Pancreas (tissue), 10 donors: ENCODE data around the gene RDH14. TPM values are rescaled to one million over a fixed set of nuclear protein-coding genes. Genes with fewer than 3 reads are reported as not detected.

Experiments
- ATAC-seq, 4 donors: fragments of 200-7000 bp; cut with Tn5 transposase; one replicate each; pipeline versions ENCODE4 v1.8.0 to v1.9.1; 2020; ENCODE audit warnings: mild to moderate bottlenecking in 4 of 4, moderate library complexity in 4 of 4
- DNase-seq, 6 donors: peaks; one replicate each; pipeline ENCODE4 v3.0.0-alpha.2; 2020
- FAIRE-seq: peaks from 2 replicates; lab custom pipeline; 2012; peaks lifted over from hg19 to GRCh38; lab: Jason Lieb, UNC
- H3K27ac ChIP-seq, 4 donors: fragments of 200-600 bp; sonication (generic); 1 replicate in 3 of 4; 2 replicates in 1 of 4; pipeline versions ENCODE4 v1.5.0 to v1.8.0; 2020
- H3K27me3 ChIP-seq, 4 donors: fragments of 200-600 bp; one replicate each; pipeline ENCODE4 v1.8.0; 2021
- H3K36me3 ChIP-seq, 3 donors: fragments of 200-600 bp; sonication (generic) in 1 of 3; one replicate each; pipeline versions ENCODE4 v1.5.0 to v1.8.0; 2020 to 2021
- H3K4me1 ChIP-seq, 3 donors: fragments of 200-600 bp; one replicate each; pipeline ENCODE4 v1.8.0; 2021
- H3K4me3 ChIP-seq, 4 donors: fragments of 200-600 bp; sonication (generic) in 2 of 4; one replicate each; pipeline versions ENCODE4 v1.5.0 to v1.8.0; 2020 to 2021
- H3K9me3 ChIP-seq, 4 donors: fragments of 200-600 bp; one replicate each; pipeline ENCODE4 v1.8.0; 2021
- CTCF ChIP-seq, 4 donors: fragments of 200-600 bp; sonication (generic) in 3 of 4; IDR thresholded peaks; one replicate each; pipeline versions ENCODE4 v1.5.0 to v1.8.0; 2021; ENCODE audit warnings: antibody characterized with exemption in 4 of 4
- WGBS, 2 donors: extraction: QIAGEN DNeasy Blood & Tissue Kit; methylation state at CpG; one replicate each; pipeline ENCODE4 v1.1.7; 2013; 5-methylcytosine and 5-hydroxymethylcytosine counted together
- intact Hi-C, 3 donors: fragments of 100-400 bp; cut with DNase I; formaldehyde crosslinking; loops; one replicate each; pipeline versions ENCODE4 v1.11.1 to v1.14.2; 2022
- polyA plus RNA-seq, 2 donors: library from polyadenylated mRNA; stranded (reverse); fragments of 200-250 nt; gene quantifications; one replicate each; pipeline ENCODE4 v1.2.3, GENCODE V29; 2013
- total RNA-seq, 6 donors: library from RNA; stranded (reverse); fragmentation: NEBNext Ultra II Directional in 4 of 6; extraction: Animal tissue kit (Norgen Biotek cat#: 25700) in 4 of 6; gene quantifications; one replicate each; pipeline versions ENCODE4 v1.2.1 to v1.2.4, GENCODE V29; 2021 to 2023
- donor health status: healthy with polysubstance abuse.
- donor health status: DM: no; HTN: no; CAD: no; lungs with moderate emphysema.
- donor health status: DM: no; HTN: no; CAD: no.
- donor health status: control.
- donor health status: control.
- donor health status: Bipolar disorder and iron deficiency.
- donor health status: DM: yes; HTN: yes; CAD: no.
- donor health status: DM: no; HTN: no; CAD: no.
- donor health status: DM: no; HTN: no; CAD: no.
- donor health status: DM: yes; HTN: yes; CAD: no.

RDH14 gene
- total and polyA plus RNA-seq, 8 donors: 8.0 to 13.6 (median 8.9) TPM

- Histone ChIP-seq H3K4me1 (peaks cover 4 to 22% (median 14%) of the 10 kb centered on the region in 3 donors), H3K27me3 (no peaks in the 10 kb centered on the region), H3K27ac (peak overlapping the region; percentile 94 to 99 (median 96)), H3K36me3 (peaks cover 0 to 9% (median 3%) of the 10 kb centered on the region in 3 donors), H3K4me3 (peak overlapping the region; percentile 58 to 95 (median 85)), H3K9me3 (no peaks in the 10 kb centered on the region)
- ATAC-seq (peak in 1 of 4 donors; percentile 4), DNase-seq (no peak), FAIRE-seq (no peak)
- intact Hi-C loops: no loop called here
- WGBS, 2 donors: 1% methylated on average over 11 of the region's 11 CpGs
- no peak for TF ChIP-seq CTCF (IDR thresholded peaks at IDR 0.05)
Observed at GRCh38 chr2:18559531-18560030, 872 bp downstream of the RDH14 start.

- ATAC-seq: no peak
- peaks cover 4 to 22% (median 14%) of the 10 kb centered on the region in 3 donors for H3K4me1 ChIP-seq
- DNase-seq: no peak
- WGBS, 2 donors: 52 to 58% methylated on average over 1 of the region's 1 CpG
- H3K4me3 ChIP-seq: no peak overlapping the region
- TF ChIP-seq CTCF (IDR thresholded peaks at IDR 0.05): no peak
- FAIRE-seq: no peak
- intact Hi-C loops: no loop called here
- H3K27ac ChIP-seq: no peak overlapping the region
- H3K9me3 ChIP-seq: no peaks in the 10 kb centered on the region
- H3K36me3 ChIP-seq: peaks cover 0 to 10% (median 3%) of the 10 kb centered on the region in 3 donors
- no peaks in the 10 kb centered on the region for H3K27me3 ChIP-seq
Observed at GRCh38 chr2:18558458-18558857, 2.0 kb downstream of the RDH14 start.

GRCh38 chr2:18557121-18557520 lies 3.3 kb downstream of the RDH14 start:
- 65 to 77% methylated on average over 2 of the region's 2 CpGs for WGBS, 2 donors
- no peaks in the 10 kb centered on the region for H3K27me3 ChIP-seq
- H3K36me3 ChIP-seq: peaks cover 0 to 10% (median 3%) of the 10 kb centered on the region in 3 donors
- FAIRE-seq (no peak), DNase-seq (no peak), ATAC-seq (no peak)
- H3K4me3 ChIP-seq: no peak overlapping the region
- no peak overlapping the region for H3K27ac ChIP-seq
- H3K4me1 ChIP-seq: peaks cover 4 to 29% (median 19%) of the 10 kb centered on the region in 3 donors
- intact Hi-C loops: no loop called here
- no peaks in the 10 kb centered on the region for H3K9me3 ChIP-seq
- no peak for TF ChIP-seq CTCF (IDR thresholded peaks at IDR 0.05)

GRCh38 chr2:18552351-18553077 lies 7.9 kb downstream of the RDH14 start:
- H3K36me3 ChIP-seq: peaks cover 0 to 10% (median 3%) of the 10 kb centered on the region in 3 donors
- H3K27ac ChIP-seq: no peak overlapping the region
- H3K27me3 ChIP-seq: no peaks in the 10 kb centered on the region
- peaks cover 9 to 27% (median 19%) of the 10 kb centered on the region in 3 donors for H3K4me1 ChIP-seq
- FAIRE-seq (no peak), ATAC-seq (peak in 2 of 4 donors; percentile 52 to 61), DNase-seq (no peak)
- no peak for TF ChIP-seq CTCF (IDR thresholded peaks at IDR 0.05)
- no peak overlapping the region for H3K4me3 ChIP-seq
- WGBS, 2 donors: 61 to 76% methylated on average over 3 of the region's 3 CpGs
- intact Hi-C loops: no loop called here
- no peaks in the 10 kb centered on the region for H3K9me3 ChIP-seq

GRCh38 chr2:18551623-18552022 lies 8.8 kb downstream of the RDH14 start:
- no peaks in the 10 kb centered on the region for H3K9me3 ChIP-seq
- peaks cover 9 to 25% (median 19%) of the 10 kb centered on the region in 3 donors for H3K4me1 ChIP-seq
- 64 to 87% methylated on average over 2 of the region's 2 CpGs for WGBS, 2 donors
- no peak for TF ChIP-seq CTCF (IDR thresholded peaks at IDR 0.05)
- no peak for FAIRE-seq
- no peak for ATAC-seq
- no peaks in the 10 kb centered on the region for H3K27me3 ChIP-seq
- DNase-seq: no peak
- peaks cover 0 to 10% (median 3%) of the 10 kb centered on the region in 3 donors for H3K36me3 ChIP-seq
- H3K4me3 ChIP-seq: no peak overlapping the region
- H3K27ac ChIP-seq: peak overlapping the region in 1 of 4 donors; percentile 1
- intact Hi-C loops: no loop called here
